ENCODE measurements around the gene DIPK1C. TPM values are rescaled to one million over a fixed set of nuclear protein-coding genes. Genes with fewer than 3 reads are reported as not detected.

The DIPK1C gene
- total and polyA plus RNA-seq, 5 experiments from 2014 or later = 0.11 to 0.58 (median 0.13) TPM; not detected in 2

- H3K27ac Mint-ChIP-seq = no peak overlapping the region
- H3K4me3 Mint-ChIP-seq = peak overlapping the region in 1 of 10 donors; percentile 29
- peaks cover 22 to 29% (median 26%) of the 10 kb centered on the region in 4 donors for H3K4me1 Mint-ChIP-seq
- ATAC-seq = no peak
- H3K36me3 Mint-ChIP-seq = no peaks in the 10 kb centered on the region
- H3K27me3 Mint-ChIP-seq = peaks cover 0 to 3% (median 2%) of the 10 kb centered on the region in 5 donors
- no peak for DNase-seq
- H3K9me3 Mint-ChIP-seq = no peaks in the 10 kb centered on the region
- POLR2A ChIA-PET = interaction anchor here (4.0 kb wide), 1 partner anchor 12 kb away, joined by 22 read pairs; no protein-coding TSS in a partner anchor
Measured at GRCh38 chr18:74389991-74390390, 67.1 kb downstream of the DIPK1C start.

- Mint-ChIP-seq H3K4me3 (peak overlapping the region in 3 of 10 donors; percentile 13 to 59 (median 20)), H3K9me3 (no peaks in the 10 kb centered on the region), H3K27me3 (peaks cover 0 to 3% (median 0%) of the 10 kb centered on the region in 5 donors), H3K4me1 (peaks cover 22 to 31% (median 27%) of the 10 kb centered on the region in 4 donors), H3K27ac (peak overlapping the region in 8 of 10 donors; percentile 0 to 73 (median 38)), H3K36me3 (no peaks in the 10 kb centered on the region)
- no peak for DNase-seq
- POLR2A ChIA-PET = interaction anchor here (1.0 to 4.0 kb wide), 4 partner anchors 11 to 20 kb away, joined by 3 to 22 read pairs (median 4); no protein-coding TSS in a partner anchor
- ATAC-seq = peak; percentile 58 to 62
Measured at GRCh38 chr18:74389171-74389927, 67.8 kb downstream of the DIPK1C start.

- POLR2A ChIA-PET = interaction anchor here (1.0 to 4.0 kb wide), 4 partner anchors 10 to 19 kb away, joined by 3 to 22 read pairs (median 4); no protein-coding TSS in a partner anchor
Measured at GRCh38 chr18:74388227-74388626, 68.9 kb downstream of the DIPK1C start.

GRCh38 chr18:74387383-74387782 is 69.7 kb downstream of the DIPK1C start:
- peak overlapping the region in 5 of 10 donors; percentile 8 to 83 (median 54) for H3K27ac Mint-ChIP-seq
- POLR2A ChIA-PET = interaction anchor here (0.6 kb wide), 1 partner anchor 14 kb away, joined by 3 read pairs; no protein-coding TSS in a partner anchor
- H3K4me1 Mint-ChIP-seq = peaks cover 22 to 31% (median 23%) of the 10 kb centered on the region in 4 donors

More at GRCh38 chr18:74388227-74388626, 68.9 kb downstream of the DIPK1C start:
- Mint-ChIP-seq H3K4me3 (peak overlapping the region in 2 of 10 donors; percentile 8 to 52), H3K4me1 (peaks cover 22 to 31% (median 24%) of the 10 kb centered on the region in 4 donors), H3K9me3 (no peaks in the 10 kb centered on the region), H3K36me3 (no peaks in the 10 kb centered on the region), H3K27ac (peak overlapping the region in 6 of 10 donors; percentile 8 to 72 (median 56)), H3K27me3 (no peaks in the 10 kb centered on the region)
- DNase-seq (no peak), ATAC-seq (no peak)

More at GRCh38 chr18:74387383-74387782, 69.7 kb downstream of the DIPK1C start:
- no peaks in the 10 kb centered on the region for H3K9me3 Mint-ChIP-seq
- H3K36me3 Mint-ChIP-seq = no peaks in the 10 kb centered on the region
- no peak for ATAC-seq
- no peak overlapping the region for H3K4me3 Mint-ChIP-seq
- no peak for DNase-seq
- no peaks in the 10 kb centered on the region for H3K27me3 Mint-ChIP-seq

Other genes starting within 250 kb of the DIPK1C start
- gene CYB5A, start 165.3 kb downstream of the DIPK1C start, total RNA-seq = 10 to 100 TPM; 42.3 to 43.1 TPM
- gene CYB5A, start 165.3 kb downstream of the DIPK1C start, polyA plus RNA-seq = 100 to 1,000 TPM in 1 of 3 donors, 10 to 100 TPM in 2; 80.3 to 101 (median 96.8) TPM
- not detected for gene C18orf63, start 141.5 kb downstream of the DIPK1C start, total RNA-seq
- gene C18orf63, start 141.5 kb downstream of the DIPK1C start, polyA plus RNA-seq = not detected
- 100 to 1,000 TPM; 161 to 169 TPM for gene CNDP2, start 39.1 kb upstream of the DIPK1C start, total RNA-seq
- 100 to 1,000 TPM in 2 of 3 donors, 10 to 100 TPM in 1; 97.0 to 139 (median 111) TPM for gene CNDP2, start 39.1 kb upstream of the DIPK1C start, polyA plus RNA-seq
- gene CNDP1, start 77.2 kb upstream of the DIPK1C start, total RNA-seq = not detected
- gene CNDP1, start 77.2 kb upstream of the DIPK1C start, polyA plus RNA-seq = not detected
- 10 to 100 TPM; 26.7 to 26.8 TPM for gene ZNF407, start 140.6 kb upstream of the DIPK1C start, total RNA-seq
- gene ZNF407, start 140.6 kb upstream of the DIPK1C start, polyA plus RNA-seq = 1 to 10 TPM; 5.0 to 6.0 (median 5.6) TPM

Data from naive thymus-derived CD8-positive, alpha-beta T cell (primary cell).